H1 (cell line): ENCODE results near the gene DGKD. TPM values are rescaled to one million over a fixed set of nuclear protein-coding genes. Genes with fewer than 3 reads are reported as not detected.

Experiments
- CTCF ChIA-PET: fragments of 300-600 bp; sonication (Branson Sonifier 250); formaldehyde crosslinking; loops from one replicate; lab custom pipeline; 2021; ENCODE audit not compliant: partially characterized antibody; lab: Charles Lee
- POLR2A ChIA-PET: fragments of 300-600 bp; sonication (Branson Sonifier 250); formaldehyde crosslinking; loops from one replicate; lab custom pipeline; 2021; ENCODE audit warnings: inconsistent platforms; ENCODE audit not compliant: partially characterized antibody; lab: Charles Lee
- DNase-seq, 2 experiments: peaks; one replicate each; pipeline versions ENCODE4 v3.0.0 to v3.0.0-alpha.2; 2010 to 2022; ENCODE audit warnings: low spot score in 2 of 2, low read depth in 1 of 2, mixed read lengths in 1 of 2
- FAIRE-seq: peaks from 2 replicates; lab custom pipeline; 2011; peaks lifted over from hg19 to GRCh38; lab: Jason Lieb, UNC
- H2AFZ ChIP-seq: 2 replicates; pipeline ENCODE4 v1.8.1; 2012; ENCODE audit warnings: low read length, inconsistent platforms
- H2AK5ac ChIP-seq: 2 replicates; pipeline ENCODE4 v1.6.1; 2013; ENCODE audit warnings: low read depth, low read length
- H2BK120ac ChIP-seq: replicated peaks from 2 replicates; pipeline ENCODE3; 2013; ENCODE audit warnings: low read depth, low read length, inconsistent platforms
- H2BK12ac ChIP-seq: 2 replicates; pipeline ENCODE4 v1.6.1; 2013; ENCODE audit warnings: low read depth, low read length
- H2BK15ac ChIP-seq: 2 replicates; pipeline ENCODE4 v1.6.1; 2013; ENCODE audit warnings: low read length
- H2BK20ac ChIP-seq: 2 replicates; pipeline ENCODE4 v1.6.1; 2013; ENCODE audit warnings: low read length
- H2BK5ac ChIP-seq: 2 replicates; pipeline ENCODE4 v1.6.1; 2013; ENCODE audit warnings: low read depth, low read length
- H3K14ac ChIP-seq: 2 replicates; pipeline ENCODE4 v1.6.1; 2013; ENCODE audit warnings: inconsistent platforms; ENCODE audit not compliant: insufficient read length
- H3K18ac ChIP-seq: 2 replicates; pipeline ENCODE4 v1.6.1; 2013; ENCODE audit warnings: low read length; ENCODE audit errors: extremely low read depth
- H3K23ac ChIP-seq: 2 replicates; pipeline ENCODE4 v1.6.1; 2013; ENCODE audit warnings: inconsistent platforms; ENCODE audit not compliant: insufficient read length
- H3K23me2 ChIP-seq: 2 replicates; pipeline ENCODE4 v1.6.1; 2013; ENCODE audit warnings: low read depth, low read length
- H3K27ac ChIP-seq: 2 replicates; pipeline ENCODE4 v1.6.1; 2011; ENCODE audit warnings: low read depth, low read length, inconsistent platforms
- H3K27me3 ChIP-seq, 4 experiments: replicated peaks in 1 of 4; 1 replicate in 1 of 4; 2 replicates in 3 of 4; pipeline versions ENCODE4 v1.6.1 to v1.8.1; 2011 to 2013; ENCODE audit warnings: low read length in 3 of 4, mild to moderate bottlenecking in 3 of 4, inconsistent platforms in 2 of 4, mixed read lengths in 2 of 4, moderate library complexity in 1 of 4; ENCODE audit not compliant: control insufficient read depth in 3 of 4, insufficient read depth in 3 of 4; ENCODE audit errors: extremely low read depth in 1 of 4
- H3K36me3 ChIP-seq, 4 experiments: 2 replicates each; pipeline versions ENCODE4 v1.6.1 to v1.8.1; 2011 to 2013; ENCODE audit warnings: mild to moderate bottlenecking in 4 of 4, low read length in 3 of 4, moderate library complexity in 2 of 4, control low read depth in 1 of 4, inconsistent platforms in 1 of 4; ENCODE audit not compliant: insufficient read depth in 4 of 4, control insufficient read depth in 2 of 4
- H3K4ac ChIP-seq: replicated peaks from 2 replicates; pipeline ENCODE3; 2013; ENCODE audit warnings: low read length, low read depth, mixed read lengths, inconsistent platforms; ENCODE audit not compliant: insufficient read length
- H3K4me1 ChIP-seq, 4 experiments: replicated peaks in 1 of 4; 1 replicate in 1 of 4; 2 replicates in 3 of 4; pipeline versions ENCODE4 v1.6.1 to v1.8.1; 2011 to 2013; ENCODE audit warnings: low read length in 3 of 4, inconsistent platforms in 2 of 4, mixed read lengths in 1 of 4; ENCODE audit not compliant: insufficient read depth in 4 of 4, control insufficient read depth in 3 of 4
- H3K4me2 ChIP-seq, 2 experiments: 2 replicates each; pipeline versions ENCODE4 v1.6.1 to v1.8.1; 2011 to 2013; ENCODE audit warnings: low read depth in 2 of 2, low read length in 2 of 2, control low read depth in 1 of 2, inconsistent platforms in 1 of 2, mild to moderate bottlenecking in 1 of 2; ENCODE audit not compliant: insufficient read depth in 1 of 2
- H3K4me3 ChIP-seq, 4 experiments: fragments of 200-600, 300-600 bp in 1 of 4; sonication (generic), shearing (Covaris generic), sonication (Bioruptor Twin) in 1 of 4; 2 replicates each; pipeline versions ENCODE4 v1.5.1 to v1.8.1; 2011 to 2016; ENCODE audit warnings: low read length in 4 of 4, low read depth in 3 of 4, control low read depth in 2 of 4, inconsistent platforms in 2 of 4, mild to moderate bottlenecking in 2 of 4, mixed read lengths in 1 of 4, moderate library complexity in 1 of 4; ENCODE audit not compliant: insufficient read depth in 2 of 4; ENCODE audit errors: extremely low read depth in 1 of 4
- H3K56ac ChIP-seq: replicated peaks from 2 replicates; pipeline ENCODE3; 2013; ENCODE audit warnings: low read depth, mild to moderate bottlenecking, mixed read lengths, low read length, inconsistent platforms; ENCODE audit not compliant: insufficient read length
- H3K79me1 ChIP-seq: 2 replicates; pipeline ENCODE4 v1.6.1; 2013; ENCODE audit warnings: low read depth, low read length, control low read depth
- H3K79me2 ChIP-seq, 2 experiments: 2 replicates each; pipeline versions ENCODE4 v1.6.1 to v1.8.1; 2012 to 2013; ENCODE audit warnings: low read length in 2 of 2, mild to moderate bottlenecking in 2 of 2, inconsistent platforms in 1 of 2; ENCODE audit not compliant: insufficient read depth in 2 of 2, control insufficient read depth in 1 of 2
- H3K9ac ChIP-seq, 4 experiments: replicated peaks in 1 of 4; 1 replicate in 1 of 4; 2 replicates in 3 of 4; pipeline versions ENCODE4 v1.6.1 to v1.8.1; 2011 to 2013; ENCODE audit warnings: low read depth in 3 of 4, low read length in 3 of 4, control low read depth in 2 of 4, mild to moderate bottlenecking in 2 of 4, moderate library complexity in 2 of 4, inconsistent platforms in 1 of 4; ENCODE audit errors: extremely low read depth in 1 of 4
- H3K9me3 ChIP-seq, 2 experiments: 2 replicates each; pipeline versions ENCODE4 v1.6.1 to v1.8.1; 2012 to 2013; ENCODE audit warnings: mild to moderate bottlenecking in 2 of 2, moderate library complexity in 2 of 2, control low read depth in 1 of 2, inconsistent platforms in 1 of 2, low read depth in 1 of 2, low read length in 1 of 2, mixed read lengths in 1 of 2; ENCODE audit not compliant: insufficient read depth in 2 of 2
- H4K20me1 ChIP-seq, 2 experiments: replicated peaks in 1 of 2; 2 replicates each; pipeline versions ENCODE3 to v1.8.1; 2011 to 2013; ENCODE audit warnings: inconsistent platforms in 2 of 2, low read length in 2 of 2, mild to moderate bottlenecking in 1 of 2; ENCODE audit not compliant: insufficient read depth in 2 of 2, control insufficient read depth in 1 of 2
- H4K5ac ChIP-seq: 2 replicates; pipeline ENCODE4 v1.6.1; 2013; ENCODE audit warnings: low read length, low read depth, mixed read lengths, inconsistent platforms; ENCODE audit not compliant: insufficient read length
- H4K8ac ChIP-seq: 2 replicates; pipeline ENCODE4 v1.8.0; 2013; ENCODE audit warnings: mild to moderate bottlenecking, moderate library complexity, low read length, inconsistent platforms; ENCODE audit not compliant: insufficient read depth; ENCODE audit errors: extremely low read depth
- H4K91ac ChIP-seq: replicated peaks from 2 replicates; pipeline ENCODE3; 2013; ENCODE audit warnings: low read length, mixed read lengths, inconsistent platforms; ENCODE audit not compliant: insufficient read length
- CEBPB ChIP-seq: IDR thresholded peaks from 2 replicates; pipeline ENCODE4 v1.6.1; 2012; ENCODE audit warnings: low read depth, low read length
- CHD2 ChIP-seq: IDR thresholded peaks from 2 replicates; pipeline ENCODE4 v1.6.1; 2012; ENCODE audit warnings: low read length, improper control_type of control experiment
- JUND ChIP-seq: IDR thresholded peaks from 2 replicates; pipeline ENCODE4 v1.6.1; 2011; ENCODE audit warnings: mild to moderate bottlenecking, improper control_type of control experiment, low read length
- KDM4A ChIP-seq: IDR thresholded peaks from one replicate; pipeline ENCODE4 v1.7.1; 2012; ENCODE audit warnings: low read depth, mild to moderate bottlenecking, moderate library complexity, low read length, inconsistent platforms; ENCODE audit not compliant: severe bottlenecking
- KDM5A ChIP-seq: fragments of 200-600 bp; IDR thresholded peaks from 2 replicates; pipeline ENCODE4 v1.7.1; 2012; ENCODE audit warnings: mild to moderate bottlenecking, low read length, inconsistent platforms, mixed read lengths
- RAD21 ChIP-seq, 2 experiments: IDR thresholded peaks in 1 of 2; conservative IDR thresholded peaks in 1 of 2; 2 replicates each; pipeline ENCODE4 v1.6.1; 2011; ENCODE audit warnings: low read depth in 2 of 2, low read length in 2 of 2, improper control_type of control experiment in 1 of 2, inconsistent platforms in 1 of 2, mild to moderate bottlenecking in 1 of 2, moderate library complexity in 1 of 2
- SIN3A ChIP-seq, 2 experiments: IDR thresholded peaks in 1 of 2; conservative IDR thresholded peaks in 1 of 2; 2 replicates each; pipeline ENCODE4 v1.6.1; 2011 to 2012; ENCODE audit warnings: low read length in 2 of 2, improper control_type of control experiment in 1 of 2, low read depth in 1 of 2, mild to moderate bottlenecking in 1 of 2
- SIX5 ChIP-seq: IDR thresholded peaks from 2 replicates; pipeline ENCODE4 v1.6.1; 2011; ENCODE audit warnings: mild to moderate bottlenecking, low read depth, low read length
- SP2 ChIP-seq: IDR thresholded peaks from 2 replicates; pipeline ENCODE4 v1.6.1; 2012; ENCODE audit warnings: mild to moderate bottlenecking, low read length, inconsistent platforms
- SP4 ChIP-seq: IDR thresholded peaks from 2 replicates; pipeline ENCODE4 v1.6.1; 2012; ENCODE audit warnings: low read length, inconsistent platforms
- TEAD4 ChIP-seq: IDR thresholded peaks from 2 replicates; pipeline ENCODE4 v1.6.1; 2012; ENCODE audit warnings: low read depth, low read length, inconsistent platforms, mixed read lengths
- WGBS, 2 experiments: shearing (Covaris generic) in 1 of 2; methylation state at CpG; one replicate each; pipeline versions ENCODE4 v1.1.6 to v1.1.7; 2013 to 2015; ENCODE audit warnings: low lambda C conversion rate in 2 of 2, mixed read lengths in 2 of 2, inconsistent platforms in 1 of 2, low coverage in 1 of 2, missing lambda C conversion rate in 1 of 2; ENCODE audit not compliant: insufficient replicate concordance in 2 of 2, insufficient coverage in 1 of 2, insufficient read length in 1 of 2; ENCODE audit errors: extremely low coverage in 1 of 2, missing lambda C conversion rate in 1 of 2; 5-methylcytosine and 5-hydroxymethylcytosine counted together
- polyA plus RNA-seq, 7 experiments: library from polyadenylated mRNA; depleted of rRNA in 3 of 7; stranded (reverse) in 5 of 7; unstranded in 2 of 7; fragments of >200 nt in 5 of 7; fragments of 200-250 nt in 2 of 7; gene quantifications; 1 replicate in 5 of 7; 2 replicates in 1 of 7; 4 replicates in 1 of 7; pipeline versions ENCODE4 v1.2.1 to v1.2.3, GENCODE V29; 2011 to 2013; ENCODE audit warnings: missing spikeins in 2 of 7, mixed read lengths in 2 of 7
- total RNA-seq: library from RNA; stranded (reverse); fragmentation: NEBNext Ultra II Directional; extraction: Animal tissue kit (Norgen Biotek cat#: 25700); gene quantifications from 2 replicates; pipeline ENCODE4 v1.2.1, GENCODE V29; 2021
- TF ChIP-seq, protein P1 (sequence below): IDR thresholded peaks from 2 replicates; pipeline ENCODE4 v1.6.1; 2011; ENCODE audit warnings: low read depth, mild to moderate bottlenecking, low read length; ENCODE audit not compliant: insufficient read depth

The DGKD gene
- total and polyA plus RNA-seq, 2 of the 8 experiments (the other 6 are each of a cell fraction or from before 2014, with no cell fraction given): 7.7 to 30.9 TPM

GRCh38 chr2:233453111-233453915, 99.0 kb downstream of the DGKD start:
- Histone ChIP-seq H2AFZ (no peak overlapping the region), H2BK15ac (no peak overlapping the region), H3K27ac (no peak overlapping the region), H2AK5ac (no peak overlapping the region), H3K18ac (no peak overlapping the region), H3K56ac (no peak overlapping the region), H2BK20ac (no peak overlapping the region), H3K4me3 (no peak overlapping the region), H2BK5ac (no peak overlapping the region), H3K23ac (no peak overlapping the region), H3K79me1 (no peaks in the 10 kb centered on the region), H2BK120ac (no peak overlapping the region), H4K91ac (no peak overlapping the region), H3K36me3 (peaks cover 0 to 6% (median 3%) of the 10 kb centered on the region in 4 experiments; a peak in 3 of 8 replicates), H3K4ac (no peak overlapping the region), H3K27me3 (no peaks in the 10 kb centered on the region), H3K23me2 (no peaks in the 10 kb centered on the region), H3K4me1 (no peaks in the 10 kb centered on the region; a peak in 1 of 7 replicates), H3K79me2 (no peaks in the 10 kb centered on the region), H4K8ac (peak overlapping the region; percentile 43; the same call in 1 of the 2 replicates), H3K4me2 (no peak overlapping the region), H4K20me1 (no peaks in the 10 kb centered on the region), H4K5ac (no peak overlapping the region), H3K9me3 (no peaks in the 10 kb centered on the region), H3K9ac (no peak overlapping the region), H2BK12ac (no peak overlapping the region), H3K14ac (no peak overlapping the region)
- WGBS, 2 experiments: 86% methylated on average over 9 of the region's 10 CpGs; no CpG with 5 or more reads in 1 of the 2 experiments
- CTCF ChIA-PET: interaction anchor here (0.7 to 1.8 kb wide), 7 partner anchors 9 to 380 kb away, joined by 3 to 6 read pairs (median 4); no protein-coding TSS in a partner anchor
- no peak for FAIRE-seq
- POLR2A ChIA-PET: no interaction called here
- no peak for DNase-seq
- no peak for TF ChIP-seq CHD2
- no peak for TF ChIP-seq SP2
- no peak for TF ChIP-seq SIX5
- no peak for TF ChIP-seq TEAD4
- TF ChIP-seq KDM4A: no peak
- no peak for TF ChIP-seq KDM5A
- TF ChIP-seq, protein P1, sequence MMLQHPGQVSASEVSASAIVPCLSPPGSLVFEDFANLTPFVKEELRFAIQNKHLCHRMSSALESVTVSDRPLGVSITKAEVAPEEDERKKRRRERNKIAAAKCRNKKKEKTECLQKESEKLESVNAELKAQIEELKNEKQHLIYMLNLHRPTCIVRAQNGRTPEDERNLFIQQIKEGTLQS: no peak
- TF ChIP-seq CEBPB: no peak
- no peak for TF ChIP-seq JUND
- TF ChIP-seq SP4: no peak
- TF ChIP-seq RAD21 (IDR thresholded peaks at IDR 0.05 in 1 of 2, conservative IDR thresholded peaks at IDR 0.05 in 1 of 2; ENCODE audit: low read depth in 2 of 2, low read length in 2 of 2): no peak
- TF ChIP-seq SIN3A (conservative IDR thresholded peaks at IDR 0.05 in 1 of 2, IDR thresholded peaks at IDR 0.05 in 1 of 2; ENCODE audit: low read depth in 1 of 2, low read length in 2 of 2): no peak
